Neural progenitor cell (in vitro differentiated cells): ENCODE results near the gene IFTAP. TPM values are rescaled to one million over a fixed set of nuclear protein-coding genes. Genes with fewer than 3 reads are reported as not detected.

Experiments
- DNase-seq: peaks from one replicate; pipeline ENCODE4 v3.0.0-alpha.2; 2016; ENCODE audit warnings: low spot score
- H2AFZ ChIP-seq: fragments of 200-600 bp; sonication (generic); replicated peaks from 2 replicates; pipeline ENCODE4 v1.6.1; 2016; ENCODE audit warnings: antibody characterized with exemption
- H3F3A ChIP-seq: fragments of 200-600 bp; sonication (generic); 2 replicates; pipeline ENCODE4 v1.6.1; 2016; ENCODE audit warnings: antibody characterized with exemption, low read depth
- H3K27ac ChIP-seq: fragments of 200-600 bp; sonication (generic); 2 replicates; pipeline ENCODE4 v1.5.1; 2016; ENCODE audit warnings: mild to moderate bottlenecking
- H3K27me3 ChIP-seq: fragments of 200-600 bp; sonication (generic); 2 replicates; pipeline ENCODE4 v1.6.1; 2016; ENCODE audit warnings: mild to moderate bottlenecking, moderate library complexity
- H3K36me3 ChIP-seq: fragments of 200-600 bp; sonication (generic); 2 replicates; pipeline ENCODE4 v1.5.1; 2016
- H3K4me1 ChIP-seq: fragments of 200-600 bp; sonication (generic); 2 replicates; pipeline ENCODE4 v1.6.1; 2016; ENCODE audit warnings: mixed run types
- H3K4me2 ChIP-seq: fragments of 200-600 bp; sonication (generic); 2 replicates; pipeline ENCODE4 v1.6.1; 2016
- H3K4me3 ChIP-seq: fragments of 200-600 bp; sonication (generic); 2 replicates; pipeline ENCODE4 v1.5.1; 2016
- H3K79me2 ChIP-seq: fragments of 200-600 bp; sonication (generic); 2 replicates; pipeline ENCODE4 v1.6.1; 2016; ENCODE audit warnings: low read depth
- H3K9ac ChIP-seq: fragments of 200-600 bp; sonication (generic); 2 replicates; pipeline ENCODE4 v1.6.1; 2016
- H3K9me3 ChIP-seq: fragments of 200-600 bp; sonication (generic); 2 replicates; pipeline ENCODE4 v1.5.1; 2016; ENCODE audit warnings: low read depth
- H4K20me1 ChIP-seq: fragments of 200-600 bp; sonication (generic); 2 replicates; pipeline ENCODE4 v1.6.1; 2016; ENCODE audit warnings: low read depth
- H3K27ac Mint-ChIP-seq: 3 replicates; pipeline ENCODE4 v1.8.0; 2021; ENCODE audit warnings: mixed read lengths
- H3K27me3 Mint-ChIP-seq: 2 replicates; pipeline ENCODE4 v1.8.0; 2022; ENCODE audit warnings: low read depth, mild to moderate bottlenecking, inconsistent platforms, moderate library complexity, mixed read lengths; ENCODE audit not compliant: insufficient read depth
- H3K36me3 Mint-ChIP-seq: 3 replicates; pipeline ENCODE4 v1.8.0; 2021; ENCODE audit warnings: mixed read lengths
- H3K4me1 Mint-ChIP-seq: 3 replicates; pipeline ENCODE4 v1.8.0; 2021; ENCODE audit warnings: mixed read lengths
- H3K4me3 Mint-ChIP-seq: 3 replicates; pipeline ENCODE4 v1.8.0; 2021; ENCODE audit warnings: mild to moderate bottlenecking, moderate library complexity, mixed read lengths
- H3K9me3 Mint-ChIP-seq: 3 replicates; pipeline ENCODE4 v1.8.0; 2020; ENCODE audit warnings: mixed read lengths
- EZH2 ChIP-seq: fragments of 200-600 bp; sonication (generic); IDR thresholded peaks from 2 replicates; pipeline ENCODE4 v1.6.1; 2017; ENCODE audit warnings: antibody characterized with exemption, mild to moderate bottlenecking, moderate library complexity
- EZH2phosphoT487 ChIP-seq: fragments of 200-600 bp; sonication (generic); IDR thresholded peaks from 2 replicates; pipeline ENCODE4 v1.6.1; 2017; ENCODE audit warnings: antibody characterized with exemption
- total RNA-seq: library from RNA; depleted of rRNA; stranded (reverse); fragments of >200 nt; gene quantifications from 2 replicates; pipeline ENCODE4 v1.2.3, GENCODE V29; 2015; ENCODE audit warnings: low replicate concordance
- TF ChIP-seq, protein P1 (sequence below): fragments of 200-600 bp; sonication (generic); IDR thresholded peaks from 2 replicates; pipeline ENCODE4 v1.5.1; 2017; ENCODE audit warnings: antibody characterized with exemption, mild to moderate bottlenecking

The IFTAP gene
- total RNA-seq, 1 donor from 2014 or later, result 112 TPM

DNA sequence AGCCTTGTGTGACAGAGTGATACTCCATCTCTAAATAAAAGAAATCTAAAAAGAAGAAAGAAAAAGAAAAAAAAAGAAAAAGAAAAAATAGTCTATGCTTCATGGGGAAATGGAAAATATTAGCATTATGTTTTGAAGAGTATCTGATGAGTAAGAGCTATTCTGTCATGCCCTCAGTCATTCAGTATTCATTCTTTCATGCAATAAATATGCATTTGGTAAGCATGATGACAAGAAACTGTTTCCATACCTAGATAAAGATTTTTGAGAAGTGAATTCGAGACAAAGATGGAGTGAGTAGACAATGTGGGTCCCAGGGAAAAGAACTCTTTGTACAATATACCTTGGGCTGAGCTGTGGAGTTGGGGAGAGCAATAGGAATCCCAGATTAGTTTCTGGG, 6.2 kb upstream of the IFTAP start:
- Histone ChIP-seq H3K27ac (no peak overlapping the region), H3K9ac (no peak overlapping the region), H3F3A (no peaks in the 10 kb centered on the region), H4K20me1 (no peaks in the 10 kb centered on the region), H3K4me3 (no peak overlapping the region), H3K36me3 (no peaks in the 10 kb centered on the region), H3K4me2 (no peak overlapping the region), H3K27me3 (peaks cover 92% of the 10 kb centered on the region), H3K79me2 (no peaks in the 10 kb centered on the region), H3K9me3 (no peaks in the 10 kb centered on the region), H3K4me1 (no peaks in the 10 kb centered on the region), H2AFZ (no peak overlapping the region)
- no peak for DNase-seq
- H3K4me1 Mint-ChIP-seq, result no peaks in the 10 kb centered on the region
- peaks cover 6% of the 10 kb centered on the region for H3K27me3 Mint-ChIP-seq
- H3K27ac Mint-ChIP-seq, result no peak overlapping the region
- H3K9me3 Mint-ChIP-seq, result no peaks in the 10 kb centered on the region
- H3K4me3 Mint-ChIP-seq, result no peak overlapping the region
- no peaks in the 10 kb centered on the region for H3K36me3 Mint-ChIP-seq
- TF ChIP-seq EZH2 (no peak), EZH2phosphoT487 (no peak)
- TF ChIP-seq, protein P1, sequence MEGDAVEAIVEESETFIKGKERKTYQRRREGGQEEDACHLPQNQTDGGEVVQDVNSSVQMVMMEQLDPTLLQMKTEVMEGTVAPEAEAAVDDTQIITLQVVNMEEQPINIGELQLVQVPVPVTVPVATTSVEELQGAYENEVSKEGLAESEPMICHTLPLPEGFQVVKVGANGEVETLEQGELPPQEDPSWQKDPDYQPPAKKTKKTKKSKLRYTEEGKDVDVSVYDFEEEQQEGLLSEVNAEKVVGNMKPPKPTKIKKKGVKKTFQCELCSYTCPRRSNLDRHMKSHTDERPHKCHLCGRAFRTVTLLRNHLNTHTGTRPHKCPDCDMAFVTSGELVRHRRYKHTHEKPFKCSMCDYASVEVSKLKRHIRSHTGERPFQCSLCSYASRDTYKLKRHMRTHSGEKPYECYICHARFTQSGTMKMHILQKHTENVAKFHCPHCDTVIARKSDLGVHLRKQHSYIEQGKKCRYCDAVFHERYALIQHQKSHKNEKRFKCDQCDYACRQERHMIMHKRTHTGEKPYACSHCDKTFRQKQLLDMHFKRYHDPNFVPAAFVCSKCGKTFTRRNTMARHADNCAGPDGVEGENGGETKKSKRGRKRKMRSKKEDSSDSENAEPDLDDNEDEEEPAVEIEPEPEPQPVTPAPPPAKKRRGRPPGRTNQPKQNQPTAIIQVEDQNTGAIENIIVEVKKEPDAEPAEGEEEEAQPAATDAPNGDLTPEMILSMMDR, result no peak

GRCh38 chr11:36590513-36590912, 3.8 kb upstream of the IFTAP start:
- H3K4me1 Mint-ChIP-seq, result peaks cover 8% of the 10 kb centered on the region
- no peaks in the 10 kb centered on the region for H3K36me3 Mint-ChIP-seq
- TF ChIP-seq EZH2phosphoT487 (no peak), EZH2 (no peak)
- TF ChIP-seq, protein P1, result no peak
- Histone ChIP-seq H4K20me1 (no peaks in the 10 kb centered on the region), H3K9me3 (no peaks in the 10 kb centered on the region), H2AFZ (no peak overlapping the region), H3K4me1 (peaks cover 7% of the 10 kb centered on the region), H3K4me3 (no peak overlapping the region), H3K4me2 (no peak overlapping the region), H3K36me3 (no peaks in the 10 kb centered on the region), H3K27ac (no peak overlapping the region), H3K27me3 (peaks cover 78% of the 10 kb centered on the region), H3K79me2 (peaks cover 7% of the 10 kb centered on the region), H3F3A (no peaks in the 10 kb centered on the region), H3K9ac (no peak overlapping the region)
- H3K4me3 Mint-ChIP-seq, result no peak overlapping the region
- H3K9me3 Mint-ChIP-seq, result no peaks in the 10 kb centered on the region
- no peak overlapping the region for H3K27ac Mint-ChIP-seq
- peaks cover 6% of the 10 kb centered on the region for H3K27me3 Mint-ChIP-seq
- no peak for DNase-seq

DNA sequence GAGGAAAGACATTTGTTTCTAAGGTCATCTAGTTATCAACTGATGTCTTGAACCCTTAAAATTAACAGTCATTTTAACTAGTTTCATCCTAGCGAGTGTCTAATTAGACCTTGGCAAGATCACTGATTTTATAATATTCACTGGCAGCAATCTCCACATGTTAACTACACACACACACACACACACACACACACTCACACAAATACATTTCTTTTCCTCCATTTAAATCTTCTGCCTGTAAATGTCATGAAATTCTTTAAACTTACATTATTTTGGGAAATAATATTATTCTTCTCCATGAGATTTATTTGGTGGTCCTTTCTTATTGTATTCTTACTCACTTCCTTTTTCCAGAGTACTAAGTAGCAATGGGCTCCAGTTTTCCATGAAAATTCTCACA, 2.9 kb upstream of the IFTAP start:
- H3F3A ChIP-seq, result no peaks in the 10 kb centered on the region
- no peak overlapping the region for H3K27ac ChIP-seq
- no peak for TF ChIP-seq EZH2
- no peak for TF ChIP-seq EZH2phosphoT487
- TF ChIP-seq, protein P1, result no peak
- Mint-ChIP-seq H3K27ac (no peak overlapping the region), H3K4me3 (no peak overlapping the region), H3K9me3 (no peaks in the 10 kb centered on the region), H3K36me3 (no peaks in the 10 kb centered on the region), H3K4me1 (peaks cover 9% of the 10 kb centered on the region), H3K27me3 (peaks cover 6% of the 10 kb centered on the region)
- H3K9ac ChIP-seq, result no peak overlapping the region
- peaks cover 9% of the 10 kb centered on the region for H3K4me1 ChIP-seq
- no peak overlapping the region for H2AFZ ChIP-seq
- no peaks in the 10 kb centered on the region for H3K9me3 ChIP-seq
- DNase-seq, result no peak
- no peaks in the 10 kb centered on the region for H4K20me1 ChIP-seq
- no peaks in the 10 kb centered on the region for H3K36me3 ChIP-seq
- H3K4me2 ChIP-seq, result no peak overlapping the region
- H3K27me3 ChIP-seq, result peaks cover 69% of the 10 kb centered on the region
- no peak overlapping the region for H3K4me3 ChIP-seq
- H3K79me2 ChIP-seq, result peaks cover 10% of the 10 kb centered on the region
